Neural progenitor cell (in vitro differentiated cells): ENCODE data around the gene RNF213.

Source experiments
- EZH2 ChIP-seq: fragments of 200-600 bp; sonication (generic); IDR thresholded peaks from 2 replicates; pipeline ENCODE4 v1.6.1; 2017; ENCODE audit warnings: antibody characterized with exemption, mild to moderate bottlenecking, moderate library complexity
- TF ChIP-seq, protein P1 (sequence below): fragments of 200-600 bp; sonication (generic); IDR thresholded peaks from 2 replicates; pipeline ENCODE4 v1.5.1; 2017; ENCODE audit warnings: antibody characterized with exemption, mild to moderate bottlenecking

DNA sequence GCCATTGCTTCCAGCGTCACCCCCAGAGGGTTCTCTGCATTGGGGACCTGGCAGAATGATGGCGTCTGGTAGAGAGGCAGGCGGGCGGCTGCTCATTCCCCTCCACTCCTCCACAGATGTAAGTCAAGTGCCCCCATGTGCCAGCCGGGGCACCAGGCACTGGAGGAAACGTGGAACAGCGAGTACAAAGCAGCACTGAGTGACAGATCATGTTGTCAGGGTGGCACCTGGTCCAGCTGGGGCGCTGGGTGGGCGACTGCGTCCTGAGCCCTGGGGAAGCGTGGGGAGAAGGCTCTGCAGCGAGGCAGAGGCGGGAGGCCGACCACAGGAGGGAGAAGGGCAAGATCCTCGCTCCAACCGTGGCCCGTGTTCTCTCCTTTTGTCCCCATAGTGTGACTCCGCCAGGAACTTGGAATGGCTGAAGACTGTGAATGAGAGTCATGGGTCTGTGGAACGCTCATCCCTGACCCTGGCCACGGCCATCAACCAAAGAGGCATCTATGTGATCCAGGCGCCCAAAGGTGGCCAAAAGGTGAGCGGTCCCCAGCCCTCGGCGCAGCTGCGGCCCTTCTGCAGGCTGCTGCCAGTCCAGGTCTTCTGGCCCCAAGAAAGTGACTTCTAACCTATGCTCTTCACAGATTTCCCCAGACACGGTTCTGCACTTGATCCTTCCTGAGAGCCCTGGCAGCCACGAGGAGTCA, 76.7 kb downstream of the RNF213 start:
- TF ChIP-seq, protein P1, sequence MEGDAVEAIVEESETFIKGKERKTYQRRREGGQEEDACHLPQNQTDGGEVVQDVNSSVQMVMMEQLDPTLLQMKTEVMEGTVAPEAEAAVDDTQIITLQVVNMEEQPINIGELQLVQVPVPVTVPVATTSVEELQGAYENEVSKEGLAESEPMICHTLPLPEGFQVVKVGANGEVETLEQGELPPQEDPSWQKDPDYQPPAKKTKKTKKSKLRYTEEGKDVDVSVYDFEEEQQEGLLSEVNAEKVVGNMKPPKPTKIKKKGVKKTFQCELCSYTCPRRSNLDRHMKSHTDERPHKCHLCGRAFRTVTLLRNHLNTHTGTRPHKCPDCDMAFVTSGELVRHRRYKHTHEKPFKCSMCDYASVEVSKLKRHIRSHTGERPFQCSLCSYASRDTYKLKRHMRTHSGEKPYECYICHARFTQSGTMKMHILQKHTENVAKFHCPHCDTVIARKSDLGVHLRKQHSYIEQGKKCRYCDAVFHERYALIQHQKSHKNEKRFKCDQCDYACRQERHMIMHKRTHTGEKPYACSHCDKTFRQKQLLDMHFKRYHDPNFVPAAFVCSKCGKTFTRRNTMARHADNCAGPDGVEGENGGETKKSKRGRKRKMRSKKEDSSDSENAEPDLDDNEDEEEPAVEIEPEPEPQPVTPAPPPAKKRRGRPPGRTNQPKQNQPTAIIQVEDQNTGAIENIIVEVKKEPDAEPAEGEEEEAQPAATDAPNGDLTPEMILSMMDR, result no peak
- TF ChIP-seq EZH2, result no peak
